Osteocyte (in vitro differentiated cells): ENCODE measurements around the gene CCDC91. TPM values are rescaled to one million over a fixed set of nuclear protein-coding genes. Genes with fewer than 3 reads are reported as not detected.
"Not testable (repeated sequence)": the region's sequence is repeated elsewhere in the genome, so short reads cannot be mapped to it uniquely, and the experiment has no call there.

Experiments used
- DNase-seq: peaks from one replicate; pipeline ENCODE4 v3.0.0; 2021; ENCODE audit warnings: mixed read lengths; ENCODE audit not compliant: unreplicated experiment; ENCODE audit errors: extremely low spot score
- H3K27ac Mint-ChIP-seq: one replicate; pipeline ENCODE4 v1.8.0; 2021; ENCODE audit warnings: mild to moderate bottlenecking, mixed read lengths; ENCODE audit not compliant: unreplicated experiment
- H3K27me3 Mint-ChIP-seq: one replicate; pipeline ENCODE4 v1.8.0; 2021; ENCODE audit warnings: mixed read lengths; ENCODE audit not compliant: unreplicated experiment
- H3K36me3 Mint-ChIP-seq: one replicate; pipeline ENCODE4 v1.8.0; 2021; ENCODE audit warnings: mixed read lengths; ENCODE audit not compliant: unreplicated experiment
- H3K4me1 Mint-ChIP-seq: one replicate; pipeline ENCODE4 v1.8.0; 2021; ENCODE audit warnings: mixed read lengths; ENCODE audit not compliant: unreplicated experiment
- H3K4me3 Mint-ChIP-seq: one replicate; pipeline ENCODE4 v1.8.0; 2021; ENCODE audit warnings: mild to moderate bottlenecking, moderate library complexity, mixed read lengths; ENCODE audit not compliant: unreplicated experiment
- H3K9me3 Mint-ChIP-seq: one replicate; pipeline ENCODE4 v1.8.0; 2021; ENCODE audit warnings: mixed read lengths; ENCODE audit not compliant: unreplicated experiment
- total RNA-seq: library from RNA; stranded (reverse); gene quantifications from 2 replicates; pipeline ENCODE4 v1.2.1, GENCODE V29; 2021
- TF ChIP-seq, protein P1 (sequence below): fragments of 200-600 bp; sonication (generic); IDR thresholded peaks from 2 replicates; pipeline ENCODE4 v1.5.0; 2021; ENCODE audit warnings: antibody characterized with exemption, mild to moderate bottlenecking, moderate library complexity

The CCDC91 gene
- total RNA-seq, 1 donor from 2014 or later: 17.5 TPM

DNA sequence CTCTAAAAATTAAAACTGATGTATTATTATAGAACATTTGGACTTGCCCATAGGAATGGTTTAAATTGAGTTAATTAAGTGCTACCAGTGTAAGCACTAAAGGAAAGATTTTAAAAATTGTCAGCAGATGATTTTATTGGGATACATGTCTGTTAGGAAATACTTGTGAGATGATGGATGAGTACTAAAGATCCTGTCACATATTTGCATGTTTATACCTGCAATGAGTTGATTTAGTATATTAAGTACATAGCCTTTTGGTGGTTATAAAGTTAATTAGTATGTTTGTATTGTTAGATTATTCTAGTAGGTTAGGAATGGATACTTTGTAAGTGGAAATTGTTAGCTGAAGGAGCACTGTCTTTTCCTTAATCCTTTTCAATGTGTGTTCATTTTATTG is 67.2 kb downstream of the CCDC91 start:
- peaks cover 11% of the 10 kb centered on the region for H3K4me1 Mint-ChIP-seq
- TF ChIP-seq, protein P1, sequence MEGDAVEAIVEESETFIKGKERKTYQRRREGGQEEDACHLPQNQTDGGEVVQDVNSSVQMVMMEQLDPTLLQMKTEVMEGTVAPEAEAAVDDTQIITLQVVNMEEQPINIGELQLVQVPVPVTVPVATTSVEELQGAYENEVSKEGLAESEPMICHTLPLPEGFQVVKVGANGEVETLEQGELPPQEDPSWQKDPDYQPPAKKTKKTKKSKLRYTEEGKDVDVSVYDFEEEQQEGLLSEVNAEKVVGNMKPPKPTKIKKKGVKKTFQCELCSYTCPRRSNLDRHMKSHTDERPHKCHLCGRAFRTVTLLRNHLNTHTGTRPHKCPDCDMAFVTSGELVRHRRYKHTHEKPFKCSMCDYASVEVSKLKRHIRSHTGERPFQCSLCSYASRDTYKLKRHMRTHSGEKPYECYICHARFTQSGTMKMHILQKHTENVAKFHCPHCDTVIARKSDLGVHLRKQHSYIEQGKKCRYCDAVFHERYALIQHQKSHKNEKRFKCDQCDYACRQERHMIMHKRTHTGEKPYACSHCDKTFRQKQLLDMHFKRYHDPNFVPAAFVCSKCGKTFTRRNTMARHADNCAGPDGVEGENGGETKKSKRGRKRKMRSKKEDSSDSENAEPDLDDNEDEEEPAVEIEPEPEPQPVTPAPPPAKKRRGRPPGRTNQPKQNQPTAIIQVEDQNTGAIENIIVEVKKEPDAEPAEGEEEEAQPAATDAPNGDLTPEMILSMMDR: no peak
- H3K27me3 Mint-ChIP-seq: no peaks in the 10 kb centered on the region
- DNase-seq: no peak
- no peaks in the 10 kb centered on the region for H3K9me3 Mint-ChIP-seq
- no peak overlapping the region for H3K27ac Mint-ChIP-seq
- peaks cover 19% of the 10 kb centered on the region for H3K36me3 Mint-ChIP-seq
- no peak overlapping the region for H3K4me3 Mint-ChIP-seq

DNA sequence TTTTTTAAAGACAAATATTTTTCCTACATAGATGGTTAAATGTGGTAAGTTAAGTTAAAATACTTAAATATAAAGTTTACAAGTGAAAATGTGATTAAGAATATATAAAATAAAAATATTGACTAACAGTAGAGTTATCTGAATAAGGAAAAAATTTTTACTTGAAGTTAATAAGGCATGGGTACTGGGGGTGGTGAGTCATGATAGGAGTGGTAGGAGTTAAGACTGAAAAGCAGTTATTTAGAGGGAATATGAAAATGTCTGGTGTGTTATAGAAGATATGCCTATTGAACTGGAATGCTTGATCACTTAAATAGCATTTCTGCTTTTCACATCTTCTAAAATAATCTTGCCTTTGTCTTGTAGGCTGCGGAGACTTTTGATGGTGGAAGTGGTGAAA is 68.7 kb downstream of the CCDC91 start:
- Mint-ChIP-seq H3K36me3 (peaks cover 23% of the 10 kb centered on the region), H3K9me3 (no peaks in the 10 kb centered on the region), H3K4me3 (no peak overlapping the region), H3K4me1 (peaks cover 6% of the 10 kb centered on the region), H3K27ac (no peak overlapping the region), H3K27me3 (no peaks in the 10 kb centered on the region)
- TF ChIP-seq, protein P1: no peak
- DNase-seq: no peak

DNA sequence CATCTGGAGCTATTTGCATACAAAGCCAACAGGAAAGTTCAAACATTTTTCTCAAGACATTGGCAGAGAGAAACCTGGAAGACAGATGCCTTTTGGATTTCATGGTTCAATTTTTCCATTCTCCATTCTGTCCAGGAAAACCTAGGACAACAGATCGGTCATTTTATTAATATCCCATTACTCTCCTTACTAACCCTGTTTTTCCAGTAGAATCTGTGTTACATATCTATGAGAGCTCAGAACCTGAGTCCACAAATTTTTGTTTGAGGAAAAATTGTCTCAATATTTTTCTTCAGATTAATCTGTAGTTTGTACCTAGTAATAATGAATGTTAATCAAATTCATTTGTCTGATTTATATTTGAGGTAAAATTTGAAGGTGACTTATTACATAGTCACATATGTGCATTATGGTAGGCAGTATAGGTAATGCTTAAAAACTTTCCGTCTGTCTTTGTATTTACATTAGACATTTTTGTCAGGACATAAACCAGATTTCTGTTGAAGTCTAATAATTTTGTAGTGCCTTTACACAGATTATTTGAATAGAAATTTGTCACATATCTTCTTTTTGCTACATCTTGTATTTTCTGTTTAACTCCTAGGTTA is 75.3 kb downstream of the CCDC91 start:
- Mint-ChIP-seq H3K9me3 (peaks cover 10% of the 10 kb centered on the region), H3K36me3 (peaks cover 18% of the 10 kb centered on the region), H3K27ac (no peak overlapping the region), H3K27me3 (no peaks in the 10 kb centered on the region), H3K4me3 (no peak overlapping the region), H3K4me1 (no peaks in the 10 kb centered on the region)
- no peak for DNase-seq
- TF ChIP-seq, protein P1: no peak

DNA sequence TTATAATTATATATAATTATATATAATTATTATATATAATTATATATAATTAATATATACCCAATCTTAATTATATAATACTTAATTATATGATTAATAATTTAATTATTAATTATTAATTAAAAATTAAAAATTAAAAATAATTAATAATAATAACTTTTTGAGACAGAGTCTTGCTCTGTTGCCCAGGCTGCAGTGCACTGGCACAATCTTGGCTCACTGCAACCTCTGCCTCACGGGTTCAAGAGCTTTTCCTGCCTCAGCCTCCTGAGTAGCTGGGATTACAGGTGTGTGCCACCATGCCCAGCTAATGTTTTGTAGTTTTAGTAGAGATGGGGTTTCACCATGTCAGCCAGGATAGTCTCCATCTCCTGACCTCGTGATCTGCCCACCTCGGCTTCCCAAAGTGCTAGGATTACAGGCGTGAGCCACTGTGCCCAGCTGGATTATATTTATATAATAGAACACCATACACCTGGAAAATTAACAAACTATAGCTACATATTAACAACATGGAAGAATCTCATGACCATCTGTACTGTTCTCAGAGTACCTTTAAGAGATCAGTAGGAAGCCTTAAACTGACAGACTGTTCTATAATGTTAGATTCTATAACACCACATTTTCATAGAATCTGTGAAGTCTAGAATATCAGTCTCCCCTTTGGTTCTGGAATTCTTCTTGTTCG is 77.8 kb downstream of the CCDC91 start:
- not testable (repeated sequence) for H3K27ac Mint-ChIP-seq

DNA sequence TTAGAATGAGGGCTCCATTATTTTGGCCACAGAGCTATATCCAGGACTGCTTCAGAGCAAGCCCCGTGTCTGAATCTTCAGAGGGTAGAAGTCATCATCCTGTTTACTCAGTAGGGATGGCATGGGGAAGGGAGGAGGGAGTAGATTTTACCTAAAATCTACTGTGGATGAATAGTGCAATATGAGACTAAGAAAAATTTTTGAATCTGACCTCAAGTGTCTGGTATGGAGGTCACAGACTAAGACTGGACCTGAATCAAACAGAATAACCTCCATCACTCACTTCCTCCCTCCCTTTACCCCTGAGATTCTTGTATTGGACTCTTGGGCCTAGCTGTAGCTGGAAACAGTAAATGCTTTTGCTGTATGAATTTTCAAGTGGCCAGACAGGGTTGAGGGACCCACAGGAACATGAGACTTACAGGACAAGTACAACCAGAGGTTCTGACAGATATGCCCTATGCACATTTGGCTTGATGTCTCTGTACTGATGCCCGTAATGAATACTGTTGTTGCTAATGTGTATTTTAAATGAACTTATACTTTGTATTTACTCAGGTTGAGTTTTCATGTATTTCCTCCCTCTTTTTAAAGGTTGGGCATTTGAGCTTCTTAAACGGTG is 78.5 kb downstream of the CCDC91 start:
- Mint-ChIP-seq H3K9me3 (peaks cover 22% of the 10 kb centered on the region), H3K4me3 (no peak overlapping the region), H3K27me3 (no peaks in the 10 kb centered on the region), H3K36me3 (peaks cover 19% of the 10 kb centered on the region), H3K27ac (no peak overlapping the region), H3K4me1 (no peaks in the 10 kb centered on the region)
- TF ChIP-seq, protein P1: no peak
- no peak for DNase-seq

More for the DNA sequence above, 77.8 kb downstream of the CCDC91 start:
- H3K9me3 Mint-ChIP-seq: peaks cover 22% of the 10 kb centered on the region
- H3K36me3 Mint-ChIP-seq: peaks cover 19% of the 10 kb centered on the region
- not testable (repeated sequence) for H3K4me3 Mint-ChIP-seq, H3K27me3 Mint-ChIP-seq, DNase-seq, H3K4me1 Mint-ChIP-seq
